SK-N-SH treated with all-trans-retinoic acid at 6 μM for 48 hours (cell line): ENCODE measurements around the gene FGF3.

Experiments used
- ATAC-seq: fragments of 200-7000 bp; cut with Tn5 transposase; 3 replicates; pipeline ENCODE4 v1.9.1; 2020; ENCODE audit warnings: mild to moderate bottlenecking, moderate library complexity
- ARNTL ChIP-seq: fragments of 450-650 bp; formaldehyde crosslinking; IDR thresholded peaks from 2 replicates; pipeline ENCODE4 v1.5.0; 2020; ENCODE audit warnings: low read depth, mild to moderate bottlenecking, moderate library complexity, borderline replicate concordance
- BACH2 ChIP-seq: fragments of 250-450 bp; sonication (Bioruptor Pico); IDR thresholded peaks from 2 replicates; pipeline ENCODE4 v1.9.0; 2021; ENCODE audit warnings: mild to moderate bottlenecking, borderline replicate concordance
- CREB5 ChIP-seq: fragments of 250-450 bp; sonication (Bioruptor Pico); IDR thresholded peaks from 2 replicates; pipeline ENCODE4 v1.5.1; 2020; ENCODE audit warnings: low read depth, mild to moderate bottlenecking, moderate library complexity
- CSDC2 ChIP-seq: fragments of 250-450 bp; sonication (Bioruptor Pico); IDR thresholded peaks from 2 replicates; pipeline ENCODE4 v1.5.0; 2020; ENCODE audit warnings: mild to moderate bottlenecking, moderate library complexity
- CSRNP3 ChIP-seq: fragments of 250-450 bp; sonication (Bioruptor Pico); IDR thresholded peaks from 2 replicates; pipeline ENCODE4 v1.5.1; 2021; ENCODE audit warnings: mild to moderate bottlenecking, moderate library complexity
- ESRRG ChIP-seq: fragments of 250-450 bp; sonication (Bioruptor Pico); IDR thresholded peaks from 2 replicates; pipeline ENCODE4 v1.6.1; 2021; ENCODE audit warnings: mild to moderate bottlenecking
- GLIS3 ChIP-seq: fragments of 250-450 bp; sonication (Bioruptor Pico); IDR thresholded peaks from 2 replicates; pipeline ENCODE4 v1.5.0; 2020; ENCODE audit warnings: mild to moderate bottlenecking, moderate library complexity
- ISL1 ChIP-seq: fragments of 250-450 bp; sonication (Bioruptor Pico); IDR thresholded peaks from 2 replicates; pipeline ENCODE4 v2.1.2; 2022; ENCODE audit warnings: mild to moderate bottlenecking, moderate library complexity
- OSR1 ChIP-seq: fragments of 250-450 bp; sonication (Bioruptor Pico); IDR thresholded peaks from 2 replicates; pipeline ENCODE4 v1.8.0; 2022; ENCODE audit warnings: moderate library complexity, mild to moderate bottlenecking, inconsistent platforms
- PATZ1 ChIP-seq: fragments of 250-450 bp; sonication (Bioruptor Pico); IDR thresholded peaks from 2 replicates; pipeline ENCODE4 v1.8.0; 2020; ENCODE audit warnings: mild to moderate bottlenecking, moderate library complexity, borderline replicate concordance
- POU6F1 ChIP-seq: fragments of 250-450 bp; sonication (Bioruptor Pico); IDR thresholded peaks from 2 replicates; pipeline ENCODE4 v1.8.0; 2021; ENCODE audit warnings: low read depth, mild to moderate bottlenecking, moderate library complexity, borderline replicate concordance
- RARB ChIP-seq: fragments of 250-450 bp; sonication (Bioruptor Pico); IDR thresholded peaks from 2 replicates; pipeline ENCODE4 v1.8.0; 2021; ENCODE audit warnings: mild to moderate bottlenecking, moderate library complexity
- SNAI2 ChIP-seq: fragments of 250-450 bp; sonication (Bioruptor Pico); IDR thresholded peaks from 2 replicates; pipeline ENCODE4 v1.5.0; 2020; ENCODE audit warnings: mild to moderate bottlenecking, moderate library complexity
- TCF4 ChIP-seq: fragments of 250-450 bp; sonication (Bioruptor Pico); IDR thresholded peaks from 2 replicates; pipeline ENCODE4 v1.8.0; 2021; ENCODE audit warnings: mild to moderate bottlenecking, moderate library complexity, borderline replicate concordance
- TOX ChIP-seq: fragments of 250-450 bp; sonication (Bioruptor Pico); IDR thresholded peaks from 2 replicates; pipeline ENCODE4 v1.8.0; 2021; ENCODE audit warnings: mild to moderate bottlenecking, moderate library complexity, borderline replicate concordance
- TSHZ2 ChIP-seq: fragments of 250-450 bp; sonication (Bioruptor Pico); IDR thresholded peaks from 2 replicates; pipeline ENCODE4 v1.5.0; 2020; ENCODE audit warnings: mild to moderate bottlenecking, moderate library complexity
- ZC3H10 ChIP-seq: fragments of 250-450 bp; sonication (Bioruptor Pico); IDR thresholded peaks from 2 replicates; pipeline ENCODE4 v1.5.1; 2021; ENCODE audit warnings: mild to moderate bottlenecking, moderate library complexity
- ZFP3 ChIP-seq: fragments of 250-450 bp; sonication (Bioruptor Pico); IDR thresholded peaks from 2 replicates; pipeline ENCODE4 v1.5.0; 2020; ENCODE audit warnings: mild to moderate bottlenecking, moderate library complexity
- ZFP30 ChIP-seq: fragments of 450-650 bp; formaldehyde crosslinking; IDR thresholded peaks from 2 replicates; pipeline ENCODE4 v1.5.0; 2022; ENCODE audit warnings: mild to moderate bottlenecking, moderate library complexity
- ZNF565 ChIP-seq: fragments of 450-650 bp; formaldehyde crosslinking; conservative IDR thresholded peaks from 2 replicates; pipeline ENCODE4 v1.5.0; 2020; ENCODE audit warnings: low read depth, mild to moderate bottlenecking, moderate library complexity
- ZNF70 ChIP-seq: fragments of 450-650 bp; formaldehyde crosslinking; IDR thresholded peaks from 2 replicates; pipeline ENCODE4 v1.5.0; 2020; ENCODE audit warnings: mild to moderate bottlenecking, moderate library complexity
- ZNF8 ChIP-seq: fragments of 450-650 bp; formaldehyde crosslinking; IDR thresholded peaks from 2 replicates; pipeline ENCODE4 v1.5.0; 2020; ENCODE audit warnings: mild to moderate bottlenecking, moderate library complexity

Gene FGF3

GRCh38 chr11:69861901-69862300 is 42.7 kb upstream of the FGF3 start:
- no peak for ATAC-seq
- no peak for TF ChIP-seq ZNF565 (CRISPR knock-in tag)
- TF ChIP-seq ZFP3 (CRISPR knock-in tag) = no peak
- TF ChIP-seq ARNTL (CRISPR knock-in tag) = no peak
- no peak for TF ChIP-seq ZC3H10 (CRISPR knock-in tag)
- no peak for TF ChIP-seq PATZ1 (CRISPR knock-in tag)
- no peak for TF ChIP-seq ZFP30 (CRISPR knock-in tag)
- no peak for TF ChIP-seq CREB5 (CRISPR knock-in tag)
- TF ChIP-seq CSDC2 (CRISPR knock-in tag) = no peak
- no peak for TF ChIP-seq ESRRG (CRISPR knock-in tag)
- TF ChIP-seq POU6F1 (CRISPR knock-in tag) = no peak
- TF ChIP-seq ZNF8 (CRISPR knock-in tag) = no peak
- TF ChIP-seq TOX (CRISPR knock-in tag) = no peak
- TF ChIP-seq ZNF70 (CRISPR knock-in tag) = no peak
- TF ChIP-seq GLIS3 (CRISPR knock-in tag) = no peak
- TF ChIP-seq SNAI2 (CRISPR knock-in tag) = no peak

GRCh38 chr11:69860796-69861445 is 41.7 kb upstream of the FGF3 start:
- no peak for ATAC-seq
- no peak for TF ChIP-seq CSRNP3 (CRISPR knock-in tag)
- no peak for TF ChIP-seq ZNF70 (CRISPR knock-in tag)
- no peak for TF ChIP-seq CSDC2 (CRISPR knock-in tag)
- TF ChIP-seq ZNF8 (CRISPR knock-in tag) = no peak
- no peak for TF ChIP-seq ARNTL (CRISPR knock-in tag)
- TF ChIP-seq ISL1 (CRISPR knock-in tag) = no peak
- no peak for TF ChIP-seq BACH2 (CRISPR knock-in tag)
- TF ChIP-seq ZNF565 (CRISPR knock-in tag) = no peak
- TF ChIP-seq TSHZ2 (CRISPR knock-in tag) = no peak
- no peak for TF ChIP-seq ZFP3 (CRISPR knock-in tag)

- ATAC-seq = no peak
- TF ChIP-seq TSHZ2 (CRISPR knock-in tag) (no peak), SNAI2 (CRISPR knock-in tag) (no peak), ZNF70 (CRISPR knock-in tag) (no peak), GLIS3 (CRISPR knock-in tag) (no peak), TCF4 (CRISPR knock-in tag) (no peak), RARB (no peak), TOX (CRISPR knock-in tag) (no peak), PATZ1 (CRISPR knock-in tag) (no peak), ESRRG (CRISPR knock-in tag) (no peak), ZNF565 (CRISPR knock-in tag) (no peak), OSR1 (no peak), CSDC2 (CRISPR knock-in tag) (no peak), ZC3H10 (CRISPR knock-in tag) (no peak)
These were observed 41.0 kb upstream of the FGF3 start for GRCh38 chr11:69860244-69860643.
